ENCODE results near the gene SARDH. TPM values are rescaled to one million over a fixed set of nuclear protein-coding genes. Genes with fewer than 3 reads are reported as not detected.
"Not testable (repeated sequence)": the region's sequence is repeated elsewhere in the genome, so short reads cannot be mapped to it uniquely, and the experiment has no call there.

Gene SARDH
- total and polyA plus RNA-seq, 7 donors, result 0.49 to 3.0 (median 1.9) TPM; not detected in 1

DNA sequence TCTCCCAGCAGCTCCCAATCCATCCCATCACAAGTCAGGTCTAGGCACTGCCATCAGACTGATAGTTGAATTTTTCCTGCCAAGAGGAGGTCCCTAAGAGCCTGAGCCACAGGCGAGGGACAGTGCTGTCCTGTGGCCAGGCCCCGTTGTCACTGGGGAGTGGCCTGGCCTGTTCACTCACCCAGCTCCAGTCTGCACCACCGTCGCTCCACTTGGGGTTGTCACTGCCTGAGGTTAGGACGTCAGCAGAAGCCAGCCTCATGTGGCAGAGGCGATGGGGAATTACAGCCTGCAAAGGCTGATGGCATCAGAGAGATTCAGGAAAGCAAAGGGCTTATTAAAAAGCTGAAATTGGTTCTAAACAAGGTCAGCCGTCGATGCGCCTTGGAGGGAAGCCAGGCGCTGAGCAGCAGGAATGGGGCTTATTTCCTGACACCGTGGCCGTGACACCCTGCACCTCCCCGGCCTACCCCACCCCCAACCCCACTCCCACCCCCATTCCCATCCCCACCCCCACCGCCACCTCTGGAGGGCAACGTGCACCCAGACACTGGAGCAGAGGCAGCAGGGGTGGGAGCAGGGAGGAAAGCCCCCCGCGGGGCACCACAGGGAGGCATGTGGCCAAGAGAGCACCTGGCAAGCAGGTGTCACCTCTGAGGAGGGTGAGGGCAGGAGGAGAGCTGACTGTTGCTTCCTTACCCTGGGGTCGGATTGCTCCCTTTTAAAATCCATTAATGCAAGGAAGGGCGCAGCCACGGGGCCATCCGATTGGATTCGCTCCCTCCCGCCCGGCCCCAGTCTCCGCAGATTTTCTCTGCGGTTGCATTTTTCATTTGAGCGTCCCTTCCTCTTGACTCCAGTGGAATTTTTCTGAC, 105.1 kb downstream of the SARDH start:
- no peak overlapping the region for H3K4me3 ChIP-seq
- no peak overlapping the region for H3K27ac ChIP-seq
- H3K9me3 ChIP-seq, result no peaks in the 10 kb centered on the region
- intact Hi-C loops (cut with DNase I), result no loop called here
- TF ChIP-seq EP300 (IDR thresholded peaks at IDR 0.05) (no peak), POLR2A (IDR thresholded peaks at IDR 0.05) (no peak), POLR2AphosphoS5 (IDR thresholded peaks at IDR 0.05) (no peak)
- TF ChIP-seq, protein P1, sequence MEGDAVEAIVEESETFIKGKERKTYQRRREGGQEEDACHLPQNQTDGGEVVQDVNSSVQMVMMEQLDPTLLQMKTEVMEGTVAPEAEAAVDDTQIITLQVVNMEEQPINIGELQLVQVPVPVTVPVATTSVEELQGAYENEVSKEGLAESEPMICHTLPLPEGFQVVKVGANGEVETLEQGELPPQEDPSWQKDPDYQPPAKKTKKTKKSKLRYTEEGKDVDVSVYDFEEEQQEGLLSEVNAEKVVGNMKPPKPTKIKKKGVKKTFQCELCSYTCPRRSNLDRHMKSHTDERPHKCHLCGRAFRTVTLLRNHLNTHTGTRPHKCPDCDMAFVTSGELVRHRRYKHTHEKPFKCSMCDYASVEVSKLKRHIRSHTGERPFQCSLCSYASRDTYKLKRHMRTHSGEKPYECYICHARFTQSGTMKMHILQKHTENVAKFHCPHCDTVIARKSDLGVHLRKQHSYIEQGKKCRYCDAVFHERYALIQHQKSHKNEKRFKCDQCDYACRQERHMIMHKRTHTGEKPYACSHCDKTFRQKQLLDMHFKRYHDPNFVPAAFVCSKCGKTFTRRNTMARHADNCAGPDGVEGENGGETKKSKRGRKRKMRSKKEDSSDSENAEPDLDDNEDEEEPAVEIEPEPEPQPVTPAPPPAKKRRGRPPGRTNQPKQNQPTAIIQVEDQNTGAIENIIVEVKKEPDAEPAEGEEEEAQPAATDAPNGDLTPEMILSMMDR (IDR thresholded peaks at IDR 0.05), result no peak
- no peaks in the 10 kb centered on the region for H3K36me3 ChIP-seq
- H3K27me3 ChIP-seq, result peaks cover 0 to 17% (median 0%) of the 10 kb centered on the region in 3 donors
- DNase-seq, result no peak
- WGBS, 2 donors, result 67 to 69% methylated on average over 27 of the region's 27 CpGs
- H3K4me1 ChIP-seq, result no peaks in the 10 kb centered on the region

DNA sequence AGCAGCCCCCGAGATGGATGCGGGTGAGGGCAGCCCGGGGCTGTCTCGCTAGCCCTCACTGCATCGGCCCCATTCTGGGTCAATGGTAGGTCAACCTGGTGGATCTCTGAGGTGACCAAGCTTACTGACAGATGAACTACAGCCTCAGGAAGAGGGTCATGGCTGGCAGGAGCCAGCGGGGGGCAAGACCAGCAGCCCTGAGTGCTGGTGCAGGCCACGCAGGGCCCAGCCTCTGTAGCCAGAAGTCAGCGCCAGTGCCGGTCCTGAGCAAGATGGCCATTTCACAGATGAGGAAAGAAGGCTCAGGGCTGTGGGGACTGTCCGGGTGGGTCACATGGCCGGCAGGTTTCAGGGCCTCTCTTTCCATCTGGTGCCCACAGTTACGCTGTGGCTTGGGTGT, 107.0 kb downstream of the SARDH start:
- intact Hi-C loops (cut with DNase I), result no loop called here
- no peak overlapping the region for H3K4me3 ChIP-seq
- 86 to 93% methylated on average over 12 of the region's 12 CpGs for WGBS, 2 donors

DNA sequence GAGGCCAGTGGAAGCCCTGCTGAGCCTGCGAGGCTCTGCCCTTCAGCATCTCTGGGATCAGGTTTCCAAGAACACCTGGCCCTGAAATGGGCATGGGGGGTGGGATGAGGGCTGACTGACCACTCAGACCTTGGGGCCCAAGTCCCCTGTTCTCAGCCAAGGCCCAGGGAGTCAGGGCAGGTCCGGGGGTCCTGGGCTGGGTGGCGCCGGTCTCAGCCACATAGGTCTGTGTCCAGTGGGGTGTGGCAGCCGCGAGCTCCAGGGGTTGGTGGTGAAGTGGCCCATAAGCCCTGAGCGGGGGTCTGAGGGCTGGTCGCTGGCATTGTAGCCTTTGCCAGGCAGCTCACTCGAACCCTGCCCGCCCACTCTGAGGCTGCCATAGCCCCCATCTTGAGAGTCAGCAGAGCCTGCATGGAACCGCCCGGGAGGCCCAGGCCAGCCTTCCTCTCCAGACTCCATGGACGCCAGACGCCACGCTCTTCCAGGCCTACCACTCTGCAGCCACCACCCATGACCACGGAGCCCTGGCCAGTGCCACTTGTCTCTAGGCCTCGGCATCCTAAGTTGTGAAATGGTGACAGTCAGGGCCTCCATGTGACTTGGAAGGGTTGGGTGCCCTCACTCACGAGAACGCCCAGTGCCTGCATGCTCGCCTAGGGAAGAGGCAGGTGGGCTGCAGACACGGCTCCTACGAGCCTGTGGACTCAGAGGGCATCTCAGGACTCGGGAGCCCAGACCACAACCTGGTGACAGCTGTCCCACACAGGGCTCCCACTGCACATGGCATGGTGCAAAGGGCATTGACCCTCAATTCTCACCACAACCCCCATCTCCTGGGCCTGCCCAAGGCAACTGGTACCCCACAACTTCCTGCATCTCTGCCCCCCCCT, 108.7 kb downstream of the SARDH start:
- Histone ChIP-seq H3K4me1 (no peaks in the 10 kb centered on the region), H3K36me3 (no peaks in the 10 kb centered on the region), H3K4me3 (no peak overlapping the region), H3K9me3 (peaks cover 0 to 5% (median 3%) of the 10 kb centered on the region in 4 donors), H3K27ac (no peak overlapping the region), H3K27me3 (peaks cover 0 to 13% (median 0%) of the 10 kb centered on the region in 3 donors)
- WGBS, 2 donors, result 81 to 89% methylated on average over 23 of the region's 23 CpGs
- intact Hi-C loops (cut with DNase I), result no loop called here
- TF ChIP-seq, protein P1 (IDR thresholded peaks at IDR 0.05), result no peak
- no peak for TF ChIP-seq POLR2A (IDR thresholded peaks at IDR 0.05)
- TF ChIP-seq POLR2AphosphoS5 (IDR thresholded peaks at IDR 0.05), result no peak
- TF ChIP-seq EP300 (IDR thresholded peaks at IDR 0.05), result no peak
- DNase-seq, result no peak

More for the DNA sequence above, 107.0 kb downstream of the SARDH start:
- TF ChIP-seq EP300 (IDR thresholded peaks at IDR 0.05), result no peak
- H3K9me3 ChIP-seq, result peaks cover 0 to 3% (median 0%) of the 10 kb centered on the region in 4 donors
- DNase-seq, result no peak
- no peaks in the 10 kb centered on the region for H3K36me3 ChIP-seq
- no peaks in the 10 kb centered on the region for H3K4me1 ChIP-seq
- H3K27me3 ChIP-seq, result peaks cover 0 to 14% (median 0%) of the 10 kb centered on the region in 3 donors
- H3K27ac ChIP-seq, result no peak overlapping the region

DNA sequence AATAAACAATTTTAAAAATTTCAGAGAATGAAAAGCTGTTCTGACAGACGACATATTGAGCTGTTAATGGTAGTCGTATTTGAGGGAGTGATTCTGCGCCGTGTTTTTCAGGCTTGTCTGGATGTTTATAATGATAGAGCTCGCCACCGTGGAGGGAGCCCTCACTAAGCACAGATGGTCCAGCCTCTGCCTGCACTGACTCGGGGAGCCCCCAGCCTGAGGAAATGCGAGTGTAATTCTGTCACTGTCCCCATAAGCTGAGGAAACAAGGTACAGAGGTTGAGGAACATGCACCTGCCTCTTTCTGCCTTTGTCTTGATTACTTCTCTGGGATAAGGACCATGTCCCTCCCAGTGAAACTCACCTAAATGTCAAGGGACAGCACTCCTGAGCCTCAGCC, 109.4 kb downstream of the SARDH start:
- 68 to 69% methylated on average over 8 of the region's 8 CpGs for WGBS, 2 donors
- DNase-seq, result no peak
- H3K27me3 ChIP-seq, result peaks cover 0 to 8% (median 0%) of the 10 kb centered on the region in 3 donors
- no peaks in the 10 kb centered on the region for H3K36me3 ChIP-seq
- H3K4me1 ChIP-seq, result no peaks in the 10 kb centered on the region
- TF ChIP-seq POLR2AphosphoS5 (IDR thresholded peaks at IDR 0.05) (no peak), EP300 (IDR thresholded peaks at IDR 0.05) (no peak), POLR2A (IDR thresholded peaks at IDR 0.05) (no peak)
- TF ChIP-seq, protein P1 (IDR thresholded peaks at IDR 0.05), result no peak
- peaks cover 0 to 5% (median 3%) of the 10 kb centered on the region in 4 donors for H3K9me3 ChIP-seq
- no peak overlapping the region for H3K4me3 ChIP-seq
- intact Hi-C loops (cut with DNase I), result no loop called here
- H3K27ac ChIP-seq, result no peak overlapping the region

DNA sequence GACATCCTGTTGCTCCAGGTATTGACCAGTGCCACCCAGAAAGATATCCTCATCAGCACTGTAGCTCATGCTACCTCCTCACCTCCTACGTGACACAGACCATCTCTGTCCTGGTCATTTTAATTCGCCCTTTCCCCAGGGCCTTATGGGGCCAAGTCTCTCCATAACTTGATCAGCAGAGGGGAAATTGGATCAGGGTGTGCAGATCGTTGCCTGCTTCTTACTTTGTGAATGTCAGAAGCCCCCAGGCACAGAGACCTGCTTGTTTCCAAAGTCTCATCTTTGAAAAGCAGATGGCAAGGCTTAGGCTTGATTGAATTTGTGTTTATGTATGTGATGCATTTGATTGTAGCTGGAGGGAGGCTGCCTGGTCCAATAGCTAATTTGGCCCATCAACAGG, 110.8 kb downstream of the SARDH start:
- H3K9me3 ChIP-seq, result peaks cover 0 to 5% (median 3%) of the 10 kb centered on the region in 4 donors
- no peaks in the 10 kb centered on the region for H3K36me3 ChIP-seq
- intact Hi-C loops (cut with DNase I), result no loop called here
- TF ChIP-seq POLR2A (IDR thresholded peaks at IDR 0.05) (no peak), POLR2AphosphoS5 (IDR thresholded peaks at IDR 0.05) (no peak), EP300 (IDR thresholded peaks at IDR 0.05) (no peak)
- TF ChIP-seq, protein P1 (IDR thresholded peaks at IDR 0.05), result no peak
- peaks cover 0 to 10% (median 0%) of the 10 kb centered on the region in 3 donors for H3K27me3 ChIP-seq
- 74 to 82% methylated on average over 3 of the region's 3 CpGs for WGBS, 2 donors
- no peak overlapping the region for H3K4me3 ChIP-seq
- no peak for DNase-seq
- H3K4me1 ChIP-seq, result no peaks in the 10 kb centered on the region
- no peak overlapping the region for H3K27ac ChIP-seq

DNA sequence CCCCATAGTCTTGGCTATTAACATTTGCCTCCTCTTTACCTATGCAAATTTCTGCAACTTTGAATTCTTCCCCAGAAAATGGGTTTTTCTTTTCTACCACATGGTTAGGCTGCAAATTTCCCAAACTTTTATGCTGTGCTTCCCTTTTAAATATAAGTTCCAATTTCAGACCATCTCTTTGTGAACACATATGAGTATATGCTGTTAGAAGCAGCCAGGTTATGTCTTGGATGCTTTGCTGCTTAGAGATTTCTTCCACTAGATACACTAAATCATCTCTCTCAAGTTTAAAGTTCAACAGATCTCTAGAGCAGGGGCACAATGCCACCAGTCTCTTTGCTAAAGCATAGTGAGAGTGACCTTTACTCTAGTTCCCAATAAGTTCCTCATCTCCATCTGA, 112.1 kb downstream of the SARDH start:
- H3K4me1 ChIP-seq; H3K27ac ChIP-seq; DNase-seq; intact Hi-C loops (cut with DNase I); H3K27me3 ChIP-seq; H3K9me3 ChIP-seq; H3K36me3 ChIP-seq; H3K4me3 ChIP-seq: not testable (repeated sequence)
